Stimulated activated CD8-positive, alpha-beta memory T cell treated with anti-CD3 and anti-CD28 coated beads, Interleukin-15, amount 100 ng/mL, for 48 hours (primary cell): ENCODE data around the gene INF2.

Source experiments
- DNase-seq, 2 donors: peaks; one replicate each; pipeline ENCODE4 v3.0.0-alpha.2; 2020; ENCODE audit warnings: low read depth in 2 of 2

INF2 gene

DNA sequence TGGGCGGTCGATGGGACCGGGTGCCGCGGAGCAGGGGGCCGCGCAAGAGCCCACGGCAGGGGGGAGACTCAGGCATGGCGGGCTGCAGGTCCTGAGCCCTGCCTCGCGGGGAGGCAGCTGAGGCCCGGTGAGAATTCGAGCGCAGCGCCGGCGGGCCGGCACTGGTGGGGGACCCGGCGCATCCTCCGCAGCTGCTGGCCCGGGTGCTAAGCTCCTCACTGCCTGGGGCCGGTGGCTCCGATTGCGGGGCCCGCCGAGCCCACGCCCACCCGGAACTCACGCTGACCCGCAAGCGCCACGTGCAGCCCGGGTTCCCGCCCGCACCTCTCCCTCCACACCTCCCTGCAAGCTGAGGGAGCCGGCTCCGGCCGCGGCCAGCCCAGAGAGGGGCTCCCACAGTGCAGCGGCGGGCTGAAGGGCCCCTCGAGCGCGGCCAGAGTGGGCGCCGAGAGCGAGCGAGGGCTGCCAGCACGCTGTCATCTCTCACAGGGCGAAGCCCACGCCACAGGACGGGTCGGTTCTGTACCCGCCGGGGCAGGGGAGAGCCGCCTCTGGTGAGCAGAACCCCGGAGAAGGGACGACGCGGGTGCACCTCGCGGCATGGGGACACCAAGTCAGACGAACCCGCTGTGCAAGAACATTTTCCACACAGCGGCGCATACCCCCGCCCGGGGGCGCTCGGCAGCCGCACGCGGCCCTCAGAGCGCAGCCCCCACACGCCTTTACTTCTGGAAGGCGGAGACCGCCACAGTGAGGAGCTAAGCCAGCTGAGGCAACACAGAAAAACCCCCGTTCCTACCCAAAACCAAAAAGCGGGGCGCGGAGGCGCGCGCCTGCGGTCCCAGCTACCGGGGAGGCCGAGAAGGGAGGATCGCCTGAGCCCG lies 62.4 kb downstream of the INF2 start:
- DNase-seq = peak in 1 of 2 donors; percentile 16

DNA sequence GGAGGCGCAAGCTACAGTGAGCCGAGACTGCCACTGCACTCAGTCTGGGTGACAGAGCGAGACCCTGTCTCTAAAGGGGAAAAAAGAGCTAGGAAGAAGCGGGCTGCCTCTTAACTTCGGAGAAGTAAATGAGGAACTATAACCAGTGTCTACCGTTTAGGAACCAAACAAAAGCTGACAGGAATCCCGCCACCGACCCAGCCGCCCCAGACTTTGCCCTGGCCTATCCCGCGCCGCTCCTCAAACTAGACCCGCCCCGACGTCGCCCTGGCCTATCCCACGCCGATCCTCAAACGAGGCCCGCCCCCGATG lies 63.0 kb downstream of the INF2 start:
- no peak for DNase-seq

DNA sequence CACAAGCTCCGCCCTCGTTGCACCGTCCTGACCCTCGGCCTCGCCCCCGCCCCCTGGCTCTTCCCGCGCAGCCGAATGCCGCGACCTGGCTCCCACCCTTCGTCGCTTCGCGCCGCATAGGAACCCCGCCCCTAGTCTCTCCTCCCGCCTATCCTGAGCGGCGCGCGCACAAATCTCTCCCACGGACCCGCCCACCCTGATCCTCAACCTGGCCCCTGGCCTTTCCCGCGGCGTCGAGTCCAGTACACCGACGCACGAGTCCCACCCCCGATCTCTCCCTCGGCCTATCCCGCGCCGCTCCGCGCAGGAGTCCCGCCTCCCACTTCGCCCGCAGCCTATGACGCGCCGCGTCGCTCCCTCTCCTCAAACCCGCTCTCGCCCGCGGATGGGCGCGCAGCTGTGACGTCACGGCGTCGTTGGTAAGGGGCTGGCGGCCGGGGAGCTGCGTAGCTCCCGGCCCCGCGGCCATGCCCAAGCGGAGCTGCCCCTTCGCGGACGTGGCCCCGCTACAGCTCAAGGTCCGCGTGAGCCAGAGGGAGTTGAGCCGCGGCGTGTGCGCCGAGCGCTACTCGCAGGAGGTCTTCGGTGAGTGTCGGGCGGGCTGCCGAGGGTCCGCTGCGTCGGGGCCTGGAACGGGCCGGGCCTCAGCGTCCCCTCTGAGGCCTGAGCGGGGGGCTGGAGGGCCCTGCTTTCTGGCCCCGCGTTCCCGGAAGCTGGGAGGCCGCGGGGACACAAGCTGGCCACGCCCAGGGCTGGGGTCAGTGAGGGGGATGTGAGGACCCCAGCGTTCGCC lies 63.5 kb downstream of the INF2 start, which contains the start of gene SIVA1:
Gene SIVA1 (plus strand): TSS at position 413 of the 793 bp plus-strand sequence. CDS start 55 bp downstream, at position 468.
- DNase-seq = peak; percentile 100

DNA sequence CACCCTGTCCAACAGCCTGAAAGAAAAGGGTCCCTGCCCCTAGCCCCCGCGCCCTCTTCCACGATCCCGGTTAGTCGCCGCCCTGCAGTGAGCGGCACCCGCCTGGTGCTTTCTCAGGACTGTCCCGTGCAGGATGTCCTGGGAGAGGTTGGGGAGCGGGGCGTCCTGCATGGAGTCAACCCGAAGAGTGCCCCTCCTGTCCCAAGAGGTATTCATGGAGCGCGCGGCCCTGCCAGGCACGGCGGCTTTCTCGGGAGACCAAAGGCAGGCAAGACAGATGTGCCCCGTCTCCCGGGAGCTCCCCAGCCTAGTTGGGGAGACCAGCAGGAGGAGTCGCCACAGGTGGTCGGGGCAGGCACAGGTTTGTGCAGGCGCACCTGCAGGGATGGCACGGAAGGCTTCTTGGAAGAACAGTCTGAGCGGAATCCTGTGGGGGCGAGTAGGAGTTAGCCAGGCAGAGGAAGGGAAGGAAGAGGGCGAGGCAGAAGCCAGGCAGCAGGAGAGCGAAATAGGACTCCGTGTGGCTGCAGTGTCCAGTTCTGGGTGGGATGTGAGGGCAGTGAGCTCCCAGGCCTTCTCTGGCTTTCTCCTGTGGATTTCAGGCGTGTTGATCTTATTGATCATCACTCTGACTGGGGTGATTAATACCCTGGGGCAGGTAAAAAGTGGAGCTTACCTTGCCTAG lies 64.3 kb downstream of the INF2 start:
- no peak for DNase-seq

DNA sequence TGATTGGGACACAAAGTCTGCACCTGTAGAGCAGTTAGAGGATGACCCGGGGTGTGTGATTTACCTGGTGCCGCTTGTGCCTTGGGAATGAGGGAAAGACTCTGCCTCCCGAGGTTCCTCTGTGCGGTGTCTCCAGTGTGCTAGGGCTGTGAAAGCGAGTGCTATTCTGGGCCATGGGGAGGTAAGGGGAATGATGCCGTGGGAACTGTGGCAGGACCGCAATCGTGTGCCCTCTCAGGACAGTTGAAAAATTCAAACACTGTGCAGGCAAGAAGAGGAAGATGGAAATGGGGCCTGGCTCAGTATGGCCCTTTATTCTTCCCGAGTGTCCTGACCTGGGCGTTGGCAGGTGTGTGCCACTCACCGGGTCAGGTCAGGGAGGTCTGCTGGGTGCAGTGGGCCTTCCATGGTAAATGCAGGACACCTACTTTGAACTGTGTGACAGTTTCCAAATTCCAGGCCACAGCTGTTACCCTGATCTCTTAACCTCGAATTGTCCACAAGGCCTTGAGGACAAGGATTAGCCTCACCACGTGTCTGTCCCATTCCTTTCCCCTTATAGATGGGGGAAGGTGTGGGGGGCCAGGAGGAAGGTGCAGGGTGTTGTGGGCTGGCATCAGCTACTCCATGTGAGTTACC lies 64.9 kb downstream of the INF2 start:
- DNase-seq = no peak

DNA sequence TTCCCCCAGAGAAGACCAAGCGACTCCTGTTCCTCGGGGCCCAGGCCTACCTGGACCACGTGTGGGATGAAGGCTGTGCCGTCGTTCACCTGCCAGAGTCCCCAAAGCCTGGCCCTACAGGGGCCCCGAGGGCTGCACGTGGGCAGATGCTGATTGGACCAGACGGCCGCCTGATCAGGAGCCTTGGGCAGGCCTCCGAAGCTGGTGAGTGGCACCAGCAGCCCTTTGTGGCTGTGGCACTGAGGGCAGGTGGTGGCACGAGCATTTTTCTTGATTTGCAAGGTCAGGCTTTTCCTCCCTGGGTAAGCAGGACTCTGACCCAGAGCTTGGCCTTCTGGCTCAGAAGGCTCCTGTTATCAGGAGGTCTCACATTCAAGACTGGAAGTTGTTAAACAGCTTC lies 66.2 kb downstream of the INF2 start:
- DNase-seq = no peak

DNA sequence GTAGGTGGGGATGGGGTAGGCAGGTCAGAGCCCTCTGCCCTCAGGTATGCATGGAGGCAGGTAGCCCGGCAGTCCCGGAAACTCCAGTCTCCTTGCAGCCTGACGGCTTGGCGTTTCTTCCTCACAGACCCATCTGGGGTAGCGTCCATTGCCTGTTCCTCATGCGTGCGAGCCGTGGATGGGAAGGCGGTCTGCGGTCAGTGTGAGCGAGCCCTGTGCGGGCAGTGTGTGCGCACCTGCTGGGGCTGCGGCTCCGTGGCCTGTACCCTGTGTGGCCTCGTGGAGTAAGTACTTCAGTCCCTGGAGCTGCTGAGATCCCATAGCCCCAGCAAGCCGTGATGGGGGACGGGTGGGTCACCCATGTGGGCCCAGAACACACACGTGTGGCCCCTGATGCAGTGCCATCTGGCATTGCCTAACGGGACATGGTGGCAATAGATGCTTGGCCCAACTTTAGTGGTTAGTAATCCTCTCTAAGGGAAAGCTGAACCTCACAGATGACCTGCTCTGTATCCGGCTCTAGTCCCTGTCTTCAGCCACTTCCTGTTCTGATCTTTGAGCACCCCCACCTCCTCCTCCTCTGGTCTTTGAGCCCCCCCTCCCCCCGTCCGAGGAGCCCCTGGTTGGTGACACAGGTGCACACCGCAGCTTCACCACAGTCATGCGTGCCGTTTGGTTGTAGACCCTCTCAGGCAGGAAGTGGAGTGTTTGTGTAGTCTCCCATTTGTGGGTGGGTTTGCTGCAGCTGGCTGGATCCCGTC lies 67.2 kb downstream of the INF2 start:
- no peak for DNase-seq

DNA sequence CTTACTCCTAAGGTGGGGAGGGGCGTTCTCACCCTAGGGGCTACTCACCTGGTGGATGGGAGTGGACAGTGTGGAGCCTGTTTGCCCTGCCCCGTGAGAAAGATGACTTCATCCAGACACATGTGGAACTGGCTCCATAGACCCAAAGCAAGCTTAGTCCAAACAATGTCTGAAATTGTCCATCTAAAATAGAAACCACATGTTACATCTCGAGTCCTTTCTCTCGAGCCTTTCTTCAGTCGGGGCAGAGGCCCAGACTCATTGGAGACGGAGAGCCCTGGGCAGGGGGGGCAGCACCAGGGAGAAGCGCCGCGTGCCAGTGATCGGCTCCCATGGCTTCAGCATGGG lies 67.8 kb downstream of the INF2 start:
- DNase-seq = no peak

DNA sequence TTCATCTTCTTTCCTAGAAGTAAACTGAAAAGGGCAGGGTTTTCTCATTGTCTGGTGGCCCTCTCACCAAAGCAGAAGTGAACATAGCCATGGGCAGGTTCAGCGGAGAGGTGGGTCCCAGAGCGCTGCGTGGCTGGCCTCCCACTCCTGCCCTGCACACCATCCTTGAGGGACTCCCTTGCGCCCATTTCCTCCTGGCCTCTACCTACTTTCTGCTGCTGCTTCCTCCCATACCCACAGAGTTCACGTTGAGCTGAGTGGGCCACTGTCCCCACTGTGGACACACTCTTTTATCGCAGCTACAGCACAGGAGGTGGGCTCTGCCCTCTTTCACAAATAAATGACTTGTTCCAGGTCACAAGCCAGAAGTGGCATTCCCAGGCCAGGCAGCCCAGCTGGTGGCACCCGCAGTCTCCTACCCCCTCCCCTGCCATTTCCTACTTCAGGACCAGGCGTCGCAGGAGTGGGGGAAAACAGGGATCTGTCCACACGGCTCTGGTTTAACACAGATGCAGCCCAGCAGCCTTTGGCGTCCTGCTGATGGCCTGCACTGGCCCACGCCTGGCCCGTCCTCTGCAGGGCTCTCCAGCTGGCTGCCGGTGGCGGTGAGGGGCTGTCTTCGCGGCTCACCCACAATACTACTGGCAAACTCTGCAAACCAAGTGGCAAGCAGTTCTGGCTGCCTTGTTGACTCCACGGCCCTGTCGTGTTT lies 68.4 kb downstream of the INF2 start:
- no peak for DNase-seq

DNA sequence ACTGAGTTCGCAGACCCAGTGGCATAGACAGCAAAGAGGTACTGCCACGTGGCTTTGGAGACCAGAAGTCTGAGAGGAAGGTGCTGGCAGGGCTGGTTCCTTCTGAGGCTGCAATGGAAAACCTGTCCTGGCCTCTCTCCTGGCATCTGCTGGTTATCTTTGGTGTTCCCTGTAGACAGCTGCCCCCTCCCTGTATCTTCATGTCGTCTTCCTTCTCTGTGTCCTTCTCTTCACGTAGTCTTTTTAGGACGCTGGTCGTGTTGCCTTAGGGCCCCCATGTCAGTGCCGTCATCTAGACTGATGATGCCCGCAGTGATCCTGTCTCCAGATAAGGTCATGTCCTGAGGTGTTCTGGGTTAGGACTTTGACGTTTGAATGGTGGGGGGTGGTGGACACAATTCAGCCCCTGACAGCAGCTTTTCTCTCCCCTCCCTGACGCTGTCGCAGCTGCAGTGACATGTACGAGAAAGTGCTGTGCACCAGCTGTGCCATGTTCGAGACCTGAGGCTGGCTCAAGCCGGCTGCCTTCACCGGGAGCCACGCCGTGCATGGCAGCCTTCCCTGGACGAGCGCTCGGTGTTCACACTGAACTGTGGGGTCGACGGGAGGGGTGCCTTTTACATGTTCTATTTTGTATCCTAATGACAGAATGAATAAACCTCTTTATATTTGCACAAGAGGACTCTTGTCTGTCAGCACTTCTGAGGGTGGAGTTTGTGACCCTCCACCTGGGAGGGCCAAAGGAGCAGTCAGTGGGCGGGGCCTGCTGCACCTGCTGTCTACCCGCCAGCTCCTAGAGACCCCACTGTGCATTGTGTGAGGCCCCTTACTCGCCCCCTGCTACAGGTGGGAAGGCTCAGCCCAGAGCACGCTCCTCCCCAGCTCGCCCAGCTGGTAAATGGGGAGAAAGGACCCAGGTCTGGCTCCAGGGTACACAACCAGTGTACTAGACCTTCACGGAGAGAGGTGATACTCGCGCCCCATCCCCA lies 69.9 kb downstream of the INF2 start:
- DNase-seq = no peak

DNA sequence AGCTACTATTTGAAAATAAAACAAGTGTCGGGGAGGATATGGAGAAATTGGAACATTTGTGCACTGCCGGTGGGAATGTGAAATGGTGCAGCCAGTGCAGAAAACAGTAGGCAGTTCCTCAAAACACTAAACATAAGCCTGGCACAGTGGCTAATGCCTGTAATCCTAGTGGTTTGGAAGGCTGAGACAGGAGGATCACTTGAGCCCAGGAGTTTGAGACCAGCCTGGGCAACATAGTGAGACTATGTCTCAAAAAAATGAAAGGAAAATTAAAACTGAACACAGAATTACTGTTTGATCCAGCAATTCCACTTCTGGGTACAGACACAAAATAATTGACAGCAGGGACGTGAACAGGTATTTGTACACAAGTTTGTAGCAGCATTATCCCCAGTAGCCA lies 76.1 kb downstream of the INF2 start:
- no peak for DNase-seq

DNA sequence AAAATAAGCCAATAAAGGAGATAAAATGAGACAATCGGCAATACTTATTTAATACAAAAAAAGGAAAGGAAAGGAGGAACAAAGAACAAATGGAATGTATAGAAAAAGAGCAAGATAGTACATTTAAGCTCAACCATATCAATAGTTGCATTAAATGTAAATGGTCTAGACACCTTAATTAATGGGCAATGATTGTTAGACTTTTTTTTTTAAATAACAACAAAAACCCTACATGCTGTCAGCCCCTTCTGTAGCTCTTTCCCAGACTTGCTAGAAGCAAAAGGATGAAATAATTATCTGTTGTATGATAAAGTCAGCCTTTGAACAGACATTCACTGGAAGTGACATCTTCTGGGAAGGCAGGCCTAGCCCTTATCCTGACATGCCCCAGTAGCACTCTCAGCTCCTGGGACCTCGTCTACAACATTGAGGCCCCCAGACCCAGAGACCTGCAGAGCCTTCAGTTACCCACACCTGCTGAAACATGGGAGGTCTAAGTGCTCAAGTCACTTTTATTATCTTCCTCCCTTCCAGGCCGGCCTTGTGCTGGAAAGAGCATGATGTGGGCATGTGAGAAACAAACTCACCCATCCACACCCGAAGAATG lies 76.9 kb downstream of the INF2 start:
- DNase-seq = no peak

DNA sequence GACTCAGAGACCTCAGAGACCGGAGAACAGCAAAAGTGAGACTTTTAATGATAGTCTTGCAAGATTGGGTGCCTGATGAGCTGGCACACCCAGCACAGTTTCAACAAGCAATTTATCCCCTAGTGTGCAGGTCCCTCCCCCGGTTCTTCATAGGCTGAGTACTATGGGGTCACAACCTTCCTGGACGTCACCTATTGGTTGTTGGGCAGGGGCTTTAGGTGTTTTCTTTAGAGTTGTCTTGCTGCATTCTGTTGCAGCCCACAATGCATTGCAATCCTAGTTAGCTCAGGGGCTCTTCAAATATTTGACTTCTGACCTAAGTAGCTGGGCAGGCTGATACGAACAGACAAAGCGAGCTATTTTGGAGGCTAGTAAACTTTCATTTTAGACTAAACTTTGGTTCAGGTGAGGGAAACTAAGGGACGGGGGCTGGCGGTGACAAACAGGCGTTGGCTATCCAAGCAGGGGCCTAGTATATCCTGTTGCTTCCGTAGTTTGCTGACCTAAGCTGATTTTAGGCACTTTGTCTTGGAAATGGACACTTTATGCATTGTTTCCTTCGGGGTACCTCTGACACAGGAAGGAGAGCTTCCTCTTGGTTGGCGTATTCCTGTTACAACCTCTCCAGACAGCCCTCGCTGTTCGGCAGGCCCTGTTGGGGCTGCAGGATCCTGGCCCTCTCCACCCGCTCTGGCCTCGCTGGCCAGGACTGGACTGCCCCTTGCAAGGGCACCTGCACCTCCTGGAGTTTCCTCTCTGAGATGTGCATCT lies 77.6 kb downstream of the INF2 start:
- DNase-seq = no peak

DNA sequence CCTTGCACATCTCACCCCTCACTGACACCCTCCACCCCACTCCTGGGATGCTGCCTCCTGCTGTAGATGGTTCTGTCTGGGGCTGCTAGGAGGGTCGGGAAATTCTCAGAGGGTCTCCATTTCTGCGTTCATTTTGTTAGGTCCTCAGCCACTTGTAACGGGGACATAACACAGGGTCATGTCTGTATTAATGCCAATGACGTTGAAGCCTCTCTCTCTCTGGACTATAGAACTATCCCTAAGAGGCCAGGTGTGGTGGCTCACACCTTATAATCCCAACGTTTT lies 78.2 kb downstream of the INF2 start:
- no peak for DNase-seq

DNA sequence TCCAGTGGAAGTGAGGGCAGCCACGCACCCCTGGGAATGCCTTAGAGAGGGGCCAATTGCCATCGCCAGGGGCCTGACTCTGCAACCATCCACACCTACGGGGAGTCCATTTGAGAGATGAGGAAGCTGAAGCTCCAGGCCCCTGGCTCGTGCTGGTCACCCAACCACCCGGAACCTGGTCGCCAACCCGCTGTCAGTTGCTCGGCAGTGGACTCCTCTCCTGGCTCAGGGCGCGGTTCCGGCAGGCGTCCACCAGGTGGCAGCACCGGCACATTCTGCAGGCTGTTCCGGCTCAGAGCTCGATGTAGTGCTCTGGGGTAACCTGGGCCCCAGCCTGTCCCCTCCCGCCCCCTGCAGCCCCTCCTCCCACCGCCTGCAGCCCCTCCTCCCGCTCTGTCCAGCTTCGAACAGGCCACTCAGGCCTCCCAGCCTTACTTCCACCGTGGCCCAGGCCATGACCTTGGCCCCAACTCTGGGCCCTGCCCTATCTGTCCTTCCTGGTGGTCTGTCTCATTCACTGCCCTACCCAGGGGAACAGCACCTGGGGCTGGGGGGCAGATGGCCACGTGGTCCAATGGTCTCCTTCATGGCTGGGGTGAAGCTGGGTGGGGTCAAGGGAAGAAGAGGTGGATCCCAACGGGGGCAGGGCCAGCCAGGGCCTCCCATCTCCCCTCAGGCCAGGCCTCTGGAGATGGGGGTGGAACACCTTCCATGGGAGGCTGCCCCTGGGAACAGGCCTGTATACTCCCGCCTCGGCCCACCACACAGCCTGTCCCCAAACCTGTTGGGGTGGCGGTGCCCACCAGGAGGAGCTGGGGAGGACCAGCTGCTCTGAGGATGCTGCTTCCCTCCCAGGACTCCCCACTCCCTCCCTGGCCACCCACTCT lies 79.3 kb downstream of the INF2 start:
- peak; percentile 74 to 77 for DNase-seq

DNA sequence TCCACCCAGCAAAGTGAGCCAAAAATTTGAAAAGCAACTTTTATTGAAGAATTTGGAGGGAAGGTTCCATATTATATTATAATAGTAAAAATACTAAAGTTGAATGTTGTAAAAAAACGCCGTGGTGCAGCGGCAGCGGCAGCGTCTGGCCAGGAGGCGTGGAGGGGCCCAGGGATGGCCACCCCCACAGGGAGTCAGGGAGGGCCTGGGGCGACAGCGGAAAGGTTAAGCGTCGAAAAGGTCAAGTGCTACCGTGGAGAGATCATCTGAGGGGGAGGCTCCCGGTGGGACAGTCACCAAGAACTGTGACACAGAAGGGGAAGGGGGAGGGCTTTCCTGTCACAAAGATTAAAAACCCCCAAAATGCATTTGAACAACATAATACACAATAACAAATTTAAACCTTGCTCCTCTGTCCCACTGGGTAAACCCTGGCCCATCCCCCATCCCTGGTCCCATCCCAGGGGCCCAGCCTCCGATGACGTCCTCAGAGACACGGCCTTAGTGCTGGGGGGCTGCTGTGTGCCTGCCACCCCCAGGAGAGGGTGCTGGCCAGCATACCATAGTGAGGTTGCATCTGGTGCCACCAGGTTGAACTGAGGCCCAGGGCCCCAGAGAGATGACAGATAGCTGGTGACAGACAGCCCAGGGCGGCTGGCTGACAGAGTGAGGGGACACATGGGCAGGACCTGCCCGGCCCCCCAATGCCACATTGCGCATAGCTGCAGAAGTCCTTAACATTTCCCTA lies 80.1 kb downstream of the INF2 start:
- DNase-seq = no peak

DNA sequence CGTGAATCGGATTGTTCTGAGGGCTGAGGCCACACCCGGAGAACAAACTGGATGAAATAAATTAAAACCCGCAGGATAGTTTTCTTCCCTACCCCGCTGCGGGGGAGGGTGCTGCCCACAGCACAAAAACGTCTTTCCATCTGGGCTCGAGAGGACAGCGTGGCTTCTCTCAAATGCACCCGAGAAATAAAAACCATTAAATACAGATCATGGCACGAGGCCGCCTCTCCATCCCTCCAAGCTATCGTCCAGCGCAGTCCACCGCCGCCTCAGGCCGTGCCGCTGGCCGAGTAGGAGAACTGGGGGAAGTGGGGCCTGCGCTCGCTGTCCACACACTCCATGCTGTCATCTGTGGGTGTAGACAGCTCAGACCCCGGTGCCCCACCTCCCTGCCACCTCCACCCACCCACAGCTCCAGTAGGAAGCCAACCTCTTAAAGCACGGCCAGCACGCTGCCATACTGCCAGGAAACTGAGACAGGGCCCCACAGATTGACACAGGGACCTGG lies 80.7 kb downstream of the INF2 start:
- no peak for DNase-seq
